Fibroblast of lung (primary cell): Measurements from ENCODE around the gene PSG4. TPM values are rescaled to one million over a fixed set of nuclear protein-coding genes. Genes with fewer than 3 reads are reported as not detected.
"Not testable (repeated sequence)": the region's sequence is repeated elsewhere in the genome, so short reads cannot be mapped to it uniquely, and the experiment has no call there.

Source experiments
- DNase-seq, 2 donors: peaks; one replicate each; pipeline versions ENCODE4 v3.0.0 to v3.0.0-alpha.2; 2010; ENCODE audit warnings: low read depth in 2 of 2
- H2AFZ ChIP-seq: 2 replicates; pipeline ENCODE4 v1.5.1; 2012; ENCODE audit warnings: low read length, control low read depth, inconsistent platforms
- H3K27ac ChIP-seq: 2 replicates; pipeline ENCODE4 v1.5.1; 2011; ENCODE audit warnings: low read length, control low read depth; ENCODE audit not compliant: insufficient read depth
- H3K27me3 ChIP-seq: 2 replicates; pipeline ENCODE4 v1.5.1; 2011; ENCODE audit warnings: mild to moderate bottlenecking, low read length; ENCODE audit not compliant: control insufficient read depth, insufficient read depth
- H3K36me3 ChIP-seq: 2 replicates; pipeline ENCODE4 v1.5.1; 2011; ENCODE audit warnings: low read length; ENCODE audit not compliant: control insufficient read depth, insufficient read depth
- H3K4me1 ChIP-seq: 2 replicates; pipeline ENCODE4 v1.5.1; 2011; ENCODE audit warnings: low read length; ENCODE audit not compliant: control insufficient read depth, insufficient read depth; ENCODE audit errors: extremely low read depth
- H3K4me2 ChIP-seq: 2 replicates; pipeline ENCODE4 v1.5.1; 2011; ENCODE audit warnings: low read length, control low read depth; ENCODE audit not compliant: insufficient read depth; ENCODE audit errors: extremely low read depth
- H3K4me3 ChIP-seq, 4 experiments: fragments of 200-600 bp in 1 of 4; sonication (generic) in 1 of 4; replicated peaks in 1 of 4; 2 replicates each; pipeline ENCODE4 v1.5.1; 2011 to 2016; ENCODE audit warnings: low read length in 4 of 4, low read depth in 3 of 4, mild to moderate bottlenecking in 3 of 4, control low read depth in 2 of 4, inconsistent platforms in 1 of 4, mixed read lengths in 1 of 4; ENCODE audit not compliant: insufficient read depth in 1 of 4; ENCODE audit errors: control extremely low read depth in 1 of 4
- H3K79me2 ChIP-seq: 2 replicates; pipeline ENCODE4 v1.5.1; 2012; ENCODE audit warnings: mild to moderate bottlenecking, low read length, inconsistent platforms; ENCODE audit not compliant: control insufficient read depth, insufficient read depth
- H3K9ac ChIP-seq: 2 replicates; pipeline ENCODE4 v1.5.1; 2011; ENCODE audit warnings: mild to moderate bottlenecking, low read length, control low read depth; ENCODE audit not compliant: insufficient read depth
- H3K9me3 ChIP-seq: 2 replicates; pipeline ENCODE4 v1.5.1; 2012; ENCODE audit warnings: low read depth, low read length; ENCODE audit not compliant: control insufficient read depth, insufficient read depth
- H4K20me1 ChIP-seq: 2 replicates; pipeline ENCODE4 v1.5.1; 2011; ENCODE audit warnings: low read length; ENCODE audit not compliant: control insufficient read depth, insufficient read depth; ENCODE audit errors: extremely low read depth
- EZH2 ChIP-seq: IDR thresholded peaks from 2 replicates; pipeline ENCODE4 v1.5.1; 2012; ENCODE audit warnings: low read length, control low read depth, mild to moderate bottlenecking; ENCODE audit errors: missing control alignments
- polyA plus RNA-seq, 2 donors: library from polyadenylated mRNA; depleted of rRNA in 1 of 2; stranded (reverse) in 1 of 2; unstranded in 1 of 2; fragments of >200 nt; gene quantifications; 2 replicates each; pipeline ENCODE4 v1.2.1, GENCODE V29; 2011 to 2012; ENCODE audit warnings: missing spikeins in 1 of 2
- total RNA-seq: library from RNA; depleted of rRNA; stranded (reverse); fragments of >200 nt; gene quantifications from 2 replicates; pipeline ENCODE4 v1.2.1, GENCODE V29; 2014
- TF ChIP-seq, protein P1 (sequence below), 2 donors: IDR thresholded peaks in 1 of 2; conservative IDR thresholded peaks in 1 of 2; 1 replicate in 1 of 2; 2 replicates in 1 of 2; pipeline ENCODE4 v1.5.1; 2011 to 2012; ENCODE audit warnings: low read length in 2 of 2, control low read depth in 1 of 2, inconsistent platforms in 1 of 2, low read depth in 1 of 2, mild to moderate bottlenecking in 1 of 2

Gene PSG4
- total and polyA plus RNA-seq, 2 donors (not counting 1 experiment from before 2014, with no cell fraction given): 0.17 to 387 TPM

DNA sequence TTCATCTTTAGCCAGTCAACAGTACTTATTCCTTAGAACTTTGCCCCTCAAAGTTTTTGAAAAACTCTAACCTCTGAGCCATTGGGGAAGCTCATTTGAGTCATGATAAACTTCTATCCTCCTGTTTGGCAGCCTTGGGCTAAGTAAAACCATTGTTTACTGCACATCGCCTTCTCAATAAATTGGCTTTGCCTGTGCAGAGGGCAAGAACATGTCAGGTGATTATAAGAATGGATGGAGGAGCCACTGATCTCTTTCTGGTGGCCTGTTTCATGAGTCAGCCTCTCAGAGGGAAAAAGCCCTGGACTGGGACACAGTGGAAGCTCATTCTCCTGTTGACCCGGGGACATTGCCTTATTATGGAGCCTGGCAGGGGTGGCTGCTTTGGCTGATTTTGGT lies 19.4 kb upstream of the PSG4 start:
- DNase-seq: no peak

DNA sequence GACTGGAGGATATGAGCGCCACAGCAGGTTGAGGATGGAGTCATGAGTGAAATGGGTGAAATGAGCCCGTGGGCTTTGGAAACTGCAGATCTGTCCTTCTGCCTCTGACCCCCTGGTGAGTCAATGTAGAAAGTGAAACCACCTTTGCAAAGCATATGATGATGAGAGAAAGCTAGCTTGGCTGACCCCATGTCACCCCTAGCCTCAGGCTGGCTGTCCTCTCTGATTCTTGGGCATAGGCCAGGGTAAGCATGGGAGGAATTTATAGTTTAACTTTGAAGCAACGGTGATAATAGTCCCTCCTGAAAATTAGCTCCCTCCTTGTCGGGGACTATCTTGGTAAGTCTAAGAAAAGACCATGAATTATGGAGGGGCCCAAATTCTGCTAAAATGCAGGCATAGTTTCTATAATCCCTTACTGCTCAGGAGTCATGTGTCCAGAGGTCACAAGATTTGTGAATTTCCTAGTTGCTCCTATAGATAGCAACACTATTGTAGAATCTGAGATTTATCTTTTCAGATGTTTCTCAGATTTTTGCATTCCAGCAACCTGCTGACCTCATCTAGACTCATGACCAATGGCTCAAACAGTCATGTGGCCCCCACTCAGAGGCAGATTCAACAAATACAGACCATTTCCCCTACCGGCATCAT lies 18.9 kb upstream of the PSG4 start:
- not testable (repeated sequence) for H3K9ac ChIP-seq, H3K27me3 ChIP-seq, H3K4me3 ChIP-seq, H3K4me1 ChIP-seq, H3K9me3 ChIP-seq, H3K79me2 ChIP-seq, H4K20me1 ChIP-seq, H2AFZ ChIP-seq, H3K4me2 ChIP-seq, H3K36me3 ChIP-seq
- H3K27ac ChIP-seq: peak overlapping the region; percentile 10
- DNase-seq: peak in 1 of 2 donors; percentile 22

More for the DNA sequence above, 19.4 kb upstream of the PSG4 start:
- no peaks in the 10 kb centered on the region for H3K9me3 ChIP-seq
- no peaks in the 10 kb centered on the region for H4K20me1 ChIP-seq
- no peak overlapping the region for H3K4me2 ChIP-seq
- H2AFZ ChIP-seq: no peak overlapping the region
- H3K9ac ChIP-seq: no peak overlapping the region
- no peaks in the 10 kb centered on the region for H3K79me2 ChIP-seq
- TF ChIP-seq, protein P1, sequence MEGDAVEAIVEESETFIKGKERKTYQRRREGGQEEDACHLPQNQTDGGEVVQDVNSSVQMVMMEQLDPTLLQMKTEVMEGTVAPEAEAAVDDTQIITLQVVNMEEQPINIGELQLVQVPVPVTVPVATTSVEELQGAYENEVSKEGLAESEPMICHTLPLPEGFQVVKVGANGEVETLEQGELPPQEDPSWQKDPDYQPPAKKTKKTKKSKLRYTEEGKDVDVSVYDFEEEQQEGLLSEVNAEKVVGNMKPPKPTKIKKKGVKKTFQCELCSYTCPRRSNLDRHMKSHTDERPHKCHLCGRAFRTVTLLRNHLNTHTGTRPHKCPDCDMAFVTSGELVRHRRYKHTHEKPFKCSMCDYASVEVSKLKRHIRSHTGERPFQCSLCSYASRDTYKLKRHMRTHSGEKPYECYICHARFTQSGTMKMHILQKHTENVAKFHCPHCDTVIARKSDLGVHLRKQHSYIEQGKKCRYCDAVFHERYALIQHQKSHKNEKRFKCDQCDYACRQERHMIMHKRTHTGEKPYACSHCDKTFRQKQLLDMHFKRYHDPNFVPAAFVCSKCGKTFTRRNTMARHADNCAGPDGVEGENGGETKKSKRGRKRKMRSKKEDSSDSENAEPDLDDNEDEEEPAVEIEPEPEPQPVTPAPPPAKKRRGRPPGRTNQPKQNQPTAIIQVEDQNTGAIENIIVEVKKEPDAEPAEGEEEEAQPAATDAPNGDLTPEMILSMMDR (conservative IDR thresholded peaks at IDR 0.05 in 1 of 2, IDR thresholded peaks at IDR 0.05 in 1 of 2; ENCODE audit: low read depth in 1 of 2, low read length in 2 of 2): no peak
- no peak for TF ChIP-seq EZH2
- no peak overlapping the region for H3K4me3 ChIP-seq
- H3K36me3 ChIP-seq: no peaks in the 10 kb centered on the region
- peak overlapping the region; percentile 10 for H3K27ac ChIP-seq
- H3K27me3 ChIP-seq: no peaks in the 10 kb centered on the region
- no peaks in the 10 kb centered on the region for H3K4me1 ChIP-seq

DNA sequence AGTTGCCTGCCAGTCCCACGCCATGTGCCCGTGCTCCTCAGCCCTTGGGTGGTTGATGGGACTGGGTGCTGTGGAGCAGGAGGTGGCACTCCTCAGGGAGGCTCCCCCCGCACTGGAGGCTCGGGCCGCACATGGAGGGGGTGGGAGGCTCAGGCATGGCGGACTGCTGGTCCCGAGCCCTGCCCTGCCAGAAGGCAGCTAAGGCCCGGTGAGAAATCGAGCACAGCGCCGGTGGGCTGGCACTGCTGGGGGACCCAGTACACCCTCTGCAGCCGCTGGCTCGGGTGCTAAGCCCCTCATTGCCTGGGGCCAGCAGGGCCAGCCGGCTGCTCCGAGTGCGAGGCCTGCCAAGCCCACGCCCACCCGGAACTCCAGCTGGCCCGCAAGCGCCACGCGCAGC lies 16.5 kb upstream of the PSG4 start:
- H3K79me2 ChIP-seq, H3K36me3 ChIP-seq, H3K9me3 ChIP-seq, H4K20me1 ChIP-seq, H3K27ac ChIP-seq, H3K4me1 ChIP-seq, H3K4me2 ChIP-seq, DNase-seq, H3K27me3 ChIP-seq, H3K4me3 ChIP-seq, H2AFZ ChIP-seq, H3K9ac ChIP-seq: not testable (repeated sequence)

DNA sequence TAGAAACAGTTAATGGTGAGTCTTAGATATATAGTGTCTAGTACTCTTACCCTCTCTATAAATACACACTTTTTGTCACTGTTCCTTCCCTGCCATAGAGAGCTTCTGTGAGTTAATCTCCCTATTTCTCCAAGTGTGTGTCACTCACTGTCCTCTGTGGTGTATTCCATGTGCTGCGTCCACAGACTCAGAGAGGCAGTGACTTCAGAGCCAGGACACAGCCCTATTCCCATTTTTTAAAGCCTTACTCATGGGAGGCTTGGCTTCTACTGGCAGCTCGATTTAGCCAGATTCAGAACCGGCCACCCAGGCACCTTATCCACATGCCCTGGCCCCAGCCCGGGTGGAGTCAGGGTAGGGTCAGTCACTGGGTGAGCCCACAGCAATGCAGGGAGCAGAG lies 13.7 kb upstream of the PSG4 start:
- H3K4me2 ChIP-seq, H2AFZ ChIP-seq, H3K4me1 ChIP-seq, H3K27ac ChIP-seq, H3K9me3 ChIP-seq, H3K79me2 ChIP-seq, H3K27me3 ChIP-seq, H3K9ac ChIP-seq, DNase-seq, H4K20me1 ChIP-seq, H3K36me3 ChIP-seq, H3K4me3 ChIP-seq: not testable (repeated sequence)

DNA sequence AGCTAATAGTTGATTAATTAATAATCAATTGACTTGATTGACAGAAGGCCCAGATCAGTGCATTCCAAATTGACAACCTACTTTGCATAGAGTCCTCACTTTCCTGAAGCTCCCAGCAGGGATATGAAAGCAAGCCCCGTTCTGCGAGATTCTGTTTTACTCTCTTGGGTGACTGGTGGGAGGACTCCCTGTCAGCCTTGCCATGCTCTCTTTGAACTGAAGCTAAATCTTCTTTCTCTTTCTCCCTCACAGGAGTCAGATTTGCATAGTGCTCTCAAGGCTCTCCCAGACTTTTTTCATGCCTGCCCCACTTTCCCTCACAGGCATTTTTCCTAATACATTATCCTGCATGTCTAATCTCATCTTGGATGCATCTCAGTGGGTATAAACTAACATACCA lies 10.4 kb upstream of the PSG4 start:
- H3K4me1 ChIP-seq, H3K4me2 ChIP-seq, H3K9me3 ChIP-seq, H3K4me3 ChIP-seq, H4K20me1 ChIP-seq, H2AFZ ChIP-seq, H3K79me2 ChIP-seq, H3K9ac ChIP-seq, H3K27me3 ChIP-seq, DNase-seq, H3K36me3 ChIP-seq, H3K27ac ChIP-seq: not testable (repeated sequence)
